SU-DHL-6 (cell line): ENCODE measurements around the gene TMEM169.

Source experiments
- H2AFZ ChIP-seq: fragments of 200-600 bp; sonication (generic); 2 replicates; pipeline ENCODE4 v1.6.1; 2014; ENCODE audit warnings: low read depth, mild to moderate bottlenecking, moderate library complexity, mixed read lengths, antibody characterized with exemption, low read length; ENCODE audit not compliant: severe bottlenecking
- H3F3A ChIP-seq: fragments of 200-600 bp; shearing (Covaris generic); 2 replicates; pipeline ENCODE4 v1.6.0; 2016; ENCODE audit warnings: antibody characterized with exemption, mild to moderate bottlenecking; ENCODE audit not compliant: insufficient read depth
- H3K27ac ChIP-seq: fragments of 200-600 bp; sonication (generic); 2 replicates; pipeline ENCODE4 v1.5.1; 2016; ENCODE audit warnings: low read depth, mild to moderate bottlenecking, low read length, moderate library complexity, mixed read lengths
- H3K27me3 ChIP-seq: fragments of 200-600 bp; sonication (generic), shearing (Covaris generic); 2 replicates; pipeline ENCODE4 v1.6.0; 2014; ENCODE audit warnings: mild to moderate bottlenecking, low read length
- H3K36me3 ChIP-seq: fragments of 200-600 bp; sonication (generic); 2 replicates; pipeline ENCODE4 v1.6.1; 2014; ENCODE audit warnings: mild to moderate bottlenecking, low read length, mixed read lengths
- H3K4me2 ChIP-seq: fragments of 300-600, 200-600 bp; shearing (Covaris generic), sonication (generic); 2 replicates; pipeline ENCODE4 v1.6.0; 2014; ENCODE audit warnings: low read length, low read depth, mild to moderate bottlenecking; ENCODE audit not compliant: poor library complexity, severe bottlenecking
- H3K4me3 ChIP-seq: fragments of 200-600 bp; sonication (generic); 2 replicates; pipeline ENCODE4 v1.5.1; 2014; ENCODE audit warnings: antibody characterized with exemption, low read length, mild to moderate bottlenecking, mixed read lengths; ENCODE audit not compliant: insufficient read depth, poor library complexity, severe bottlenecking
- H3K79me2 ChIP-seq: fragments of 200-600 bp; sonication (generic); 2 replicates; pipeline ENCODE4 v1.6.1; 2014; ENCODE audit warnings: mild to moderate bottlenecking, low read length, moderate library complexity; ENCODE audit not compliant: insufficient read depth
- H3K9ac ChIP-seq: fragments of 200-600 bp; sonication (generic); 2 replicates; pipeline ENCODE4 v1.7.0; 2014; ENCODE audit warnings: mild to moderate bottlenecking, low read length
- H3K9me2 ChIP-seq: fragments of 200-600 bp; sonication (generic); replicated peaks from 2 replicates; pipeline ENCODE4 v1.6.1; 2014; ENCODE audit warnings: low read length; ENCODE audit not compliant: insufficient read depth
- H3K9me3 ChIP-seq: fragments of 200-600 bp; sonication (generic); 2 replicates; pipeline ENCODE4 v1.6.1; 2014; ENCODE audit warnings: low read length, mixed read lengths; ENCODE audit not compliant: insufficient read depth
- H4K20me1 ChIP-seq: fragments of 200-600 bp; sonication (generic); 2 replicates; pipeline ENCODE4 v1.6.1; 2014; ENCODE audit warnings: low read depth, mild to moderate bottlenecking, antibody characterized with exemption, low read length, moderate library complexity, mixed read lengths
- CTCF ChIP-seq: fragments of 200-600 bp; sonication (generic); IDR thresholded peaks from one replicate; pipeline ENCODE4 v1.5.1; 2017; ENCODE audit warnings: antibody characterized with exemption, mild to moderate bottlenecking, low read length, moderate library complexity; ENCODE audit not compliant: insufficient read depth, poor library complexity, severe bottlenecking
- EZH2phosphoT487 ChIP-seq: fragments of 200-600 bp; sonication (generic), shearing (Covaris generic); conservative IDR thresholded peaks from 2 replicates; pipeline ENCODE4 v1.6.1; 2018; ENCODE audit warnings: mild to moderate bottlenecking, antibody characterized with exemption, low read length, moderate library complexity, mixed read lengths

Gene TMEM169

GRCh38 chr2:216064014-216064630 lies 17.6 kb upstream of the TMEM169 start:
- no peak overlapping the region for H3K4me3 ChIP-seq
- H3K36me3 ChIP-seq: no peaks in the 10 kb centered on the region
- no peak overlapping the region for H3K4me2 ChIP-seq
- TF ChIP-seq EZH2phosphoT487 (no peak), CTCF (no peak)
- H4K20me1 ChIP-seq: no peaks in the 10 kb centered on the region
- no peaks in the 10 kb centered on the region for H3F3A ChIP-seq
- no peaks in the 10 kb centered on the region for H3K9me3 ChIP-seq
- no peak overlapping the region for H3K9ac ChIP-seq
- H3K27ac ChIP-seq: no peak overlapping the region
- H3K27me3 ChIP-seq: no peaks in the 10 kb centered on the region
- no peaks in the 10 kb centered on the region for H3K79me2 ChIP-seq
- no peak overlapping the region for H2AFZ ChIP-seq
- H3K9me2 ChIP-seq: no peaks in the 10 kb centered on the region

- no peak overlapping the region for H3K4me3 ChIP-seq
- no peaks in the 10 kb centered on the region for H3K36me3 ChIP-seq
- H3K4me2 ChIP-seq: no peak overlapping the region
- H2AFZ ChIP-seq: no peak overlapping the region
- H3K9me3 ChIP-seq: no peaks in the 10 kb centered on the region
- no peaks in the 10 kb centered on the region for H3F3A ChIP-seq
- H3K27me3 ChIP-seq: no peaks in the 10 kb centered on the region
- H4K20me1 ChIP-seq: no peaks in the 10 kb centered on the region
- no peaks in the 10 kb centered on the region for H3K9me2 ChIP-seq
- H3K27ac ChIP-seq: no peak overlapping the region
- no peak for TF ChIP-seq CTCF
- TF ChIP-seq EZH2phosphoT487: no peak
- H3K9ac ChIP-seq: no peak overlapping the region
- no peaks in the 10 kb centered on the region for H3K79me2 ChIP-seq
Observed at GRCh38 chr2:216064665-216065064, 17.1 kb upstream of the TMEM169 start.

GRCh38 chr2:216066230-216066629 lies 15.5 kb upstream of the TMEM169 start:
- H4K20me1 ChIP-seq: no peaks in the 10 kb centered on the region
- no peak overlapping the region for H2AFZ ChIP-seq
- H3K4me3 ChIP-seq: no peak overlapping the region
- no peaks in the 10 kb centered on the region for H3K36me3 ChIP-seq
- no peak overlapping the region for H3K9ac ChIP-seq
- no peaks in the 10 kb centered on the region for H3K9me2 ChIP-seq
- no peak overlapping the region for H3K27ac ChIP-seq
- no peak overlapping the region for H3K4me2 ChIP-seq
- TF ChIP-seq CTCF (no peak), EZH2phosphoT487 (no peak)
- no peaks in the 10 kb centered on the region for H3F3A ChIP-seq
- H3K79me2 ChIP-seq: no peaks in the 10 kb centered on the region
- no peaks in the 10 kb centered on the region for H3K27me3 ChIP-seq
- H3K9me3 ChIP-seq: no peaks in the 10 kb centered on the region
